Endothelial cell of umbilical vein (primary cell): ENCODE measurements around the gene SLC44A3. TPM values are rescaled to one million over a fixed set of nuclear protein-coding genes. Genes with fewer than 3 reads are reported as not detected.

Experiments
- BruUV-seq: library from RNA; stranded (reverse); fragments of 400-500 nt; replicated peaks from 2 replicates; lab custom pipeline; 2021; lab: Mats Ljungman, UMichigan
- CTCF ChIA-PET: fragments of 300-600, 350-600 bp; sonication (Branson Sonifier 250); formaldehyde crosslinking; loops from one replicate; lab custom pipeline; 2021; ENCODE audit warnings: antibody characterized with exemption, inconsistent platforms; lab: Charles Lee
- POLR2A ChIA-PET: fragments of 300-600, 350-600 bp; sonication (Branson Sonifier 250); formaldehyde crosslinking; loops from one replicate; lab custom pipeline; 2021; ENCODE audit warnings: antibody characterized with exemption, inconsistent platforms; lab: Charles Lee
- DNase-seq: peaks from one replicate; pipeline ENCODE4 v3.0.0-alpha.2; 2011; ENCODE audit warnings: low read depth, low spot score
- FAIRE-seq: peaks from 2 replicates; lab custom pipeline; 2011; peaks lifted over from hg19 to GRCh38; lab: Jason Lieb, UNC
- H2AFZ ChIP-seq: 2 replicates; pipeline ENCODE4 v1.6.0; 2012; ENCODE audit warnings: low read depth, low read length, control low read depth, inconsistent platforms
- H3K27ac ChIP-seq: 2 replicates; pipeline ENCODE4 v1.5.1; 2011; ENCODE audit warnings: low read depth, mild to moderate bottlenecking, control low read depth, low read length, moderate library complexity; ENCODE audit not compliant: insufficient read depth
- H3K27me3 ChIP-seq, 2 experiments: 2 replicates each; pipeline versions ENCODE4 v1.6.0 to v1.6.1; 2011; ENCODE audit warnings: low read length in 2 of 2, mixed read lengths in 1 of 2; ENCODE audit not compliant: control insufficient read depth in 2 of 2, insufficient read depth in 2 of 2
- H3K36me3 ChIP-seq, 2 experiments: 2 replicates in 1 of 2; 3 replicates in 1 of 2; pipeline ENCODE4 v1.5.1; 2011; ENCODE audit warnings: low read length in 2 of 2, mild to moderate bottlenecking in 1 of 2, moderate library complexity in 1 of 2; ENCODE audit not compliant: control insufficient read depth in 2 of 2, insufficient read depth in 2 of 2; ENCODE audit errors: extremely low read depth in 1 of 2
- H3K4me1 ChIP-seq: 3 replicates; pipeline ENCODE4 v1.5.1; 2011; ENCODE audit warnings: mild to moderate bottlenecking, low read length; ENCODE audit not compliant: control insufficient read depth, insufficient read depth; ENCODE audit errors: extremely low read depth
- H3K4me2 ChIP-seq: 2 replicates; pipeline ENCODE4 v1.6.1; 2011; ENCODE audit warnings: low read length, control low read depth, mixed read lengths; ENCODE audit not compliant: insufficient read depth
- H3K4me3 ChIP-seq, 3 experiments: fragments of 200-600 bp in 1 of 3; sonication (generic), shearing (Covaris generic) in 1 of 3; replicated peaks in 1 of 3; 2 replicates each; pipeline ENCODE4 v1.5.1; 2011 to 2016; ENCODE audit warnings: control low read depth in 3 of 3, low read length in 3 of 3, mild to moderate bottlenecking in 2 of 3, inconsistent platforms in 1 of 3, low read depth in 1 of 3, moderate library complexity in 1 of 3; ENCODE audit not compliant: insufficient read depth in 1 of 3
- H3K79me2 ChIP-seq: 2 replicates; pipeline ENCODE4 v1.6.0; 2012; ENCODE audit warnings: low read length, inconsistent platforms; ENCODE audit not compliant: control insufficient read depth, insufficient read depth
- H3K9ac ChIP-seq: replicated peaks from 2 replicates; pipeline ENCODE3; 2011; ENCODE audit warnings: low read length, control low read depth; ENCODE audit not compliant: insufficient read depth; ENCODE audit errors: extremely low read depth
- H3K9me1 ChIP-seq: replicated peaks from 3 replicates; pipeline ENCODE4 v1.6.0; 2011; ENCODE audit warnings: mild to moderate bottlenecking, low read length; ENCODE audit not compliant: control insufficient read depth, insufficient read depth; ENCODE audit errors: extremely low read depth
- H3K9me3 ChIP-seq: replicated peaks from 2 replicates; pipeline ENCODE4 v1.5.1; 2012; ENCODE audit warnings: low read length, inconsistent platforms; ENCODE audit not compliant: control insufficient read depth, insufficient read depth
- H4K20me1 ChIP-seq: replicated peaks from 2 replicates; pipeline ENCODE3; 2011; ENCODE audit warnings: mild to moderate bottlenecking, low read length; ENCODE audit not compliant: control insufficient read depth, insufficient read depth; ENCODE audit errors: extremely low read depth
- EZH2 ChIP-seq: IDR thresholded peaks from 2 replicates; pipeline ENCODE4 v1.6.1; 2012; ENCODE audit warnings: borderline replicate concordance, low read depth, mild to moderate bottlenecking, moderate library complexity, low read length, inconsistent platforms; ENCODE audit not compliant: severe bottlenecking
- FOS ChIP-seq: IDR thresholded peaks from 2 replicates; pipeline ENCODE4 v1.6.1; 2011; ENCODE audit warnings: mild to moderate bottlenecking, low read length, moderate library complexity, borderline replicate concordance; ENCODE audit not compliant: insufficient read depth
- GATA2 ChIP-seq: IDR thresholded peaks from 2 replicates; pipeline ENCODE4 v1.7.0; 2011; ENCODE audit warnings: low read depth, mild to moderate bottlenecking, moderate library complexity, mixed read lengths, low read length; ENCODE audit not compliant: insufficient read length, insufficient read depth
- JUN ChIP-seq: IDR thresholded peaks from 2 replicates; pipeline ENCODE4 v1.6.1; 2011; ENCODE audit warnings: borderline replicate concordance, low read depth; ENCODE audit not compliant: insufficient read length, insufficient read depth
- MYC ChIP-seq: IDR thresholded peaks from one replicate; pipeline ENCODE4 v1.6.1; 2011; ENCODE audit warnings: mild to moderate bottlenecking, low read depth, low read length
- POLR2A ChIP-seq: IDR thresholded peaks from 2 replicates; pipeline ENCODE4 v1.6.1; 2012; ENCODE audit warnings: low read depth, mild to moderate bottlenecking, control low read depth, low read length
- POLR2AphosphoS5 ChIP-seq: IDR thresholded peaks from 2 replicates; pipeline ENCODE4 v1.6.1; 2012; ENCODE audit warnings: low read depth, mild to moderate bottlenecking, control low read depth, low read length, moderate library complexity; ENCODE audit not compliant: insufficient read depth
- dilution Hi-C: fragments of 300-500 bp; cut with MboI; formaldehyde crosslinking; loops from one replicate; pipeline ENCODE4 v1.15.0; 2019; ENCODE audit warnings: low sequenced_read_pairs; ENCODE audit not compliant: extremely low pct_ligation_motif_present
- intact Hi-C: fragments of 100-400 bp; cut with micrococcal nuclease; formaldehyde crosslinking; loops from one replicate; pipeline ENCODE4 v1.10.0; 2022
- polyA plus RNA-seq, 4 experiments: library from polyadenylated mRNA; depleted of rRNA in 3 of 4; stranded (reverse) in 3 of 4; unstranded in 1 of 4; fragments of >200 nt; gene quantifications; 2 replicates each; pipeline versions ENCODE4 v1.2.1 to v1.2.3, GENCODE V29; 2011 to 2012; ENCODE audit warnings: missing spikeins in 1 of 4
- total RNA-seq: library from RNA; stranded (reverse); gene quantifications from 2 replicates; pipeline ENCODE4 v1.2.3, GENCODE V29; 2021
- TF ChIP-seq, protein P1 (sequence below), 2 donors: IDR thresholded peaks; 1 replicate in 1 of 2; 2 replicates in 1 of 2; pipeline ENCODE4 v1.5.1; 2011; ENCODE audit warnings: low read length in 2 of 2, mild to moderate bottlenecking in 2 of 2, moderate library complexity in 2 of 2, control low read depth in 1 of 2, inconsistent platforms in 1 of 2, low read depth in 1 of 2; ENCODE audit not compliant: insufficient read depth in 1 of 2; ENCODE audit errors: extremely low read depth in 1 of 2
- TF ChIP-seq, protein P2 (sequence below): IDR thresholded peaks from 2 replicates; pipeline ENCODE4 v1.6.1; 2011; ENCODE audit not compliant: insufficient read depth, insufficient read length

The SLC44A3 gene
- total and polyA plus RNA-seq, 2 donors (not counting 3 experiments of a cell fraction or from before 2014, with no cell fraction given) = 0.29 to 0.42 TPM

- no TSS peak for BruUV-seq
- no peaks in the 10 kb centered on the region for H3K36me3 ChIP-seq
- H3K27me3 ChIP-seq = peaks cover 22 to 26% of the 10 kb centered on the region in 2 experiments
- TF ChIP-seq GATA2 (no peak), POLR2A (no peak), JUN (no peak), FOS (no peak), EZH2 (no peak), MYC (no peak), POLR2AphosphoS5 (no peak)
- TF ChIP-seq, protein P1, sequence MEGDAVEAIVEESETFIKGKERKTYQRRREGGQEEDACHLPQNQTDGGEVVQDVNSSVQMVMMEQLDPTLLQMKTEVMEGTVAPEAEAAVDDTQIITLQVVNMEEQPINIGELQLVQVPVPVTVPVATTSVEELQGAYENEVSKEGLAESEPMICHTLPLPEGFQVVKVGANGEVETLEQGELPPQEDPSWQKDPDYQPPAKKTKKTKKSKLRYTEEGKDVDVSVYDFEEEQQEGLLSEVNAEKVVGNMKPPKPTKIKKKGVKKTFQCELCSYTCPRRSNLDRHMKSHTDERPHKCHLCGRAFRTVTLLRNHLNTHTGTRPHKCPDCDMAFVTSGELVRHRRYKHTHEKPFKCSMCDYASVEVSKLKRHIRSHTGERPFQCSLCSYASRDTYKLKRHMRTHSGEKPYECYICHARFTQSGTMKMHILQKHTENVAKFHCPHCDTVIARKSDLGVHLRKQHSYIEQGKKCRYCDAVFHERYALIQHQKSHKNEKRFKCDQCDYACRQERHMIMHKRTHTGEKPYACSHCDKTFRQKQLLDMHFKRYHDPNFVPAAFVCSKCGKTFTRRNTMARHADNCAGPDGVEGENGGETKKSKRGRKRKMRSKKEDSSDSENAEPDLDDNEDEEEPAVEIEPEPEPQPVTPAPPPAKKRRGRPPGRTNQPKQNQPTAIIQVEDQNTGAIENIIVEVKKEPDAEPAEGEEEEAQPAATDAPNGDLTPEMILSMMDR (IDR thresholded peaks at IDR 0.05; ENCODE audit: extremely low read depth in 1 of 2, insufficient read depth in 1 of 2, low read depth in 1 of 2, low read length in 2 of 2) = no peak
- TF ChIP-seq, protein P2, sequence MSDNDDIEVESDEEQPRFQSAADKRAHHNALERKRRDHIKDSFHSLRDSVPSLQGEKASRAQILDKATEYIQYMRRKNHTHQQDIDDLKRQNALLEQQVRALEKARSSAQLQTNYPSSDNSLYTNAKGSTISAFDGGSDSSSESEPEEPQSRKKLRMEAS = no peak
- no peak overlapping the region for H3K4me2 ChIP-seq
- dilution Hi-C loops (no loop called here), intact Hi-C loops (no loop called here)
- ChIA-PET POLR2A (no interaction called here), CTCF (interaction anchor here (1.2 to 1.6 kb wide), 2 partner anchors 26 to 213 kb away, joined by 5 to 7 read pairs; no protein-coding TSS in a partner anchor)
- FAIRE-seq = no peak
- no peaks in the 10 kb centered on the region for H3K9me1 ChIP-seq
- DNase-seq = no peak
- H3K9me3 ChIP-seq = no peaks in the 10 kb centered on the region
- H3K27ac ChIP-seq = no peak overlapping the region
- no peak overlapping the region for H3K9ac ChIP-seq
- H2AFZ ChIP-seq = no peak overlapping the region
- H3K79me2 ChIP-seq = no peaks in the 10 kb centered on the region
- no peak overlapping the region for H3K4me3 ChIP-seq
- H4K20me1 ChIP-seq = no peaks in the 10 kb centered on the region
- no peaks in the 10 kb centered on the region for H3K4me1 ChIP-seq
Observed at GRCh38 chr1:94828251-94828650, 8.1 kb downstream of the SLC44A3 start.
